ENCODE measurements around the gene ZNF438. TPM values are rescaled to one million over a fixed set of nuclear protein-coding genes. Genes with fewer than 3 reads are reported as not detected.

ZNF438 gene
- total RNA-seq, 1 experiment from 2014 or later: 2.0 TPM

GRCh38 chr10:30812018-30812851 is 219.4 kb downstream of the ZNF438 start:
- ChIA-PET POLR2A (no interaction called here), CTCF (no interaction called here)
- in situ Hi-C loops (cut with HindIII; ENCODE audit: low pct_unique_long_range_greater_than_20kb, low sequenced_read_pairs) (no loop called here), intact Hi-C loops (cut with micrococcal nuclease; ENCODE audit: unreplicated experiment) (no loop called here)
- Histone ChIP-seq H3K27ac (ENCODE audit: low read length) (no peak overlapping the region), H3K4me1 (ENCODE audit: control insufficient read depth, insufficient read depth, low read length) (no peaks in the 10 kb centered on the region), H3K36me3 (ENCODE audit: control insufficient read depth, insufficient read depth, low read length) (no peaks in the 10 kb centered on the region), H3K27me3 (ENCODE audit: control insufficient read depth, insufficient read depth, low read length) (no peaks in the 10 kb centered on the region), H3K9me3 (ENCODE audit: control insufficient read depth, insufficient read depth, low read depth, low read length) (no peaks in the 10 kb centered on the region), H3K4me3 (ENCODE audit: low read depth in 2 of 2, low read length in 2 of 2) (no peak overlapping the region)
- BruUV-seq (replicated peaks): no TSS peak
- ATAC-seq (no peak), DNase-seq (ENCODE audit: low read depth, low spot score) (no peak)
- TF ChIP-seq, protein P1, sequence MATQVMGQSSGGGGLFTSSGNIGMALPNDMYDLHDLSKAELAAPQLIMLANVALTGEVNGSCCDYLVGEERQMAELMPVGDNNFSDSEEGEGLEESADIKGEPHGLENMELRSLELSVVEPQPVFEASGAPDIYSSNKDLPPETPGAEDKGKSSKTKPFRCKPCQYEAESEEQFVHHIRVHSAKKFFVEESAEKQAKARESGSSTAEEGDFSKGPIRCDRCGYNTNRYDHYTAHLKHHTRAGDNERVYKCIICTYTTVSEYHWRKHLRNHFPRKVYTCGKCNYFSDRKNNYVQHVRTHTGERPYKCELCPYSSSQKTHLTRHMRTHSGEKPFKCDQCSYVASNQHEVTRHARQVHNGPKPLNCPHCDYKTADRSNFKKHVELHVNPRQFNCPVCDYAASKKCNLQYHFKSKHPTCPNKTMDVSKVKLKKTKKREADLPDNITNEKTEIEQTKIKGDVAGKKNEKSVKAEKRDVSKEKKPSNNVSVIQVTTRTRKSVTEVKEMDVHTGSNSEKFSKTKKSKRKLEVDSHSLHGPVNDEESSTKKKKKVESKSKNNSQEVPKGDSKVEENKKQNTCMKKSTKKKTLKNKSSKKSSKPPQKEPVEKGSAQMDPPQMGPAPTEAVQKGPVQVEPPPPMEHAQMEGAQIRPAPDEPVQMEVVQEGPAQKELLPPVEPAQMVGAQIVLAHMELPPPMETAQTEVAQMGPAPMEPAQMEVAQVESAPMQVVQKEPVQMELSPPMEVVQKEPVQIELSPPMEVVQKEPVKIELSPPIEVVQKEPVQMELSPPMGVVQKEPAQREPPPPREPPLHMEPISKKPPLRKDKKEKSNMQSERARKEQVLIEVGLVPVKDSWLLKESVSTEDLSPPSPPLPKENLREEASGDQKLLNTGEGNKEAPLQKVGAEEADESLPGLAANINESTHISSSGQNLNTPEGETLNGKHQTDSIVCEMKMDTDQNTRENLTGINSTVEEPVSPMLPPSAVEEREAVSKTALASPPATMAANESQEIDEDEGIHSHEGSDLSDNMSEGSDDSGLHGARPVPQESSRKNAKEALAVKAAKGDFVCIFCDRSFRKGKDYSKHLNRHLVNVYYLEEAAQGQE (IDR thresholded peaks at IDR 0.05; ENCODE audit: insufficient read depth in 1 of 2, low read depth in 2 of 2, low read length in 1 of 2): no peak
- no peak for TF ChIP-seq CTCF (IDR thresholded peaks at IDR 0.05)
- no peak for TF ChIP-seq TCF7L2 (IDR thresholded peaks at IDR 0.05; ENCODE audit: low read depth, low read length)
- no peak for TF ChIP-seq POLR2AphosphoS5 (IDR thresholded peaks at IDR 0.05; ENCODE audit: low read depth, low read length)
- no peak for TF ChIP-seq SIN3A (IDR thresholded peaks at IDR 0.05; ENCODE audit: borderline replicate concordance, insufficient read depth, low read depth, low read length)

DNA sequence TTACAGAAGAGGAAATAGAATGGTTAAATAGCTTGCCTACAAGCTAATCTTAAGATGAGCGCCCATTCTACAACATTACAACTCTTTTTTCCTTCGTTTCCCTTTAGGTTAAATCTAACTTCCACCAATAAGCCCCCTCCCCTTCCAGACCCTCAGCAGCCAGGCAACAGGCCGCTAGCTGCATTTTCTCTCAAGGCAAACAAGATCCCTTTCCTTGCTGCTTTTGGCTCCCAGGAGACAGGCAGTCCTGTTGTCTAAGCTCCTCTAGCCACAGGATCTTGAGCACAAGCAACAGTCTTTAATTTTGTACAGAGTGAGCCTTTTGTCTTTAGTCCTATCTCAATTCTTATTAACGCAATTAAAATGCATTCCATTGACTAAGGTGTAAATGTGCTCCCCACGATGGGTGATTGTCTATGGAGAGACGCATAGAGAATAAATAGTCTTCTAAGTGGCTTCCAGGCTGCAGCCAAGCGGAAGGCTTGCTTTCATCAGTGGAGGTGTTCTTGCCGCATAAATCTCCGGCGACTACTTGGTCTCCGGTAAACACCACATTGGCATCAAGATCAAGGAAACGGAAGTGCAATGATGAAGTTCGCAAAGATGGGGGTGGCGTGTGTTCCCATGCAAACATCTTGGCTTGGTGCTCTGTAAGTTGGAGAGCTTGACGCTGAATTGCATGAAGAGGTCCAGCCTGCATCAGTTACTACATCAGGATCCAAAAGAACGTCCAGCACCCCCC is 220.2 kb downstream of the ZNF438 start:
- intact Hi-C loops (cut with micrococcal nuclease; ENCODE audit: unreplicated experiment): no loop called here
- DNase-seq (ENCODE audit: low read depth, low spot score) (no peak), ATAC-seq (no peak)
- Histone ChIP-seq H3K9me3 (ENCODE audit: control insufficient read depth, insufficient read depth, low read depth, low read length) (no peaks in the 10 kb centered on the region), H3K27ac (ENCODE audit: low read length) (no peak overlapping the region), H3K36me3 (ENCODE audit: control insufficient read depth, insufficient read depth, low read length) (no peaks in the 10 kb centered on the region), H3K4me1 (ENCODE audit: control insufficient read depth, insufficient read depth, low read length) (no peaks in the 10 kb centered on the region), H3K4me3 (ENCODE audit: low read depth in 2 of 2, low read length in 2 of 2) (no peak overlapping the region), H3K27me3 (ENCODE audit: control insufficient read depth, insufficient read depth, low read length) (no peaks in the 10 kb centered on the region)
- ChIA-PET POLR2A (no interaction called here), CTCF (no interaction called here)
- in situ Hi-C loops (cut with HindIII; ENCODE audit: low pct_unique_long_range_greater_than_20kb, low sequenced_read_pairs): no loop called here
- TF ChIP-seq, protein P1 (IDR thresholded peaks at IDR 0.05; ENCODE audit: insufficient read depth in 1 of 2, low read depth in 2 of 2, low read length in 1 of 2): no peak
- TF ChIP-seq POLR2AphosphoS5 (IDR thresholded peaks at IDR 0.05; ENCODE audit: low read depth, low read length) (no peak), SIN3A (IDR thresholded peaks at IDR 0.05; ENCODE audit: borderline replicate concordance, insufficient read depth, low read depth, low read length) (no peak), CTCF (IDR thresholded peaks at IDR 0.05) (no peak), TCF7L2 (IDR thresholded peaks at IDR 0.05; ENCODE audit: low read depth, low read length) (no peak)
- BruUV-seq (replicated peaks): no TSS peak

All from Panc1 (cell line).